SK-N-MC (cell line): ENCODE results near the gene FXYD2.

Source experiments
- DNase-seq: peaks from one replicate; pipeline ENCODE4 v3.0.0-alpha.2; 2011; ENCODE audit warnings: low read depth, low spot score
- H3K27ac ChIP-seq: fragments of 200-600 bp; sonication (generic); 2 replicates; pipeline ENCODE4 v1.5.1; 2016; ENCODE audit warnings: mixed run types
- H3K36me3 ChIP-seq: fragments of 200-600 bp; sonication (generic); 2 replicates; pipeline ENCODE4 v1.6.1; 2017; ENCODE audit warnings: antibody characterized with exemption, low read length, mixed read lengths; ENCODE audit not compliant: insufficient read depth
- H3K4me3 ChIP-seq: fragments of 200-600 bp; sonication (generic); 2 replicates; pipeline ENCODE4 v1.5.1; 2016
- H3K9ac ChIP-seq: fragments of 200-600 bp; sonication (generic); 2 replicates; pipeline ENCODE4 v1.8.0; 2017; ENCODE audit warnings: mixed run types, mixed read lengths; ENCODE audit not compliant: insufficient read length
- H3K9me3 ChIP-seq: fragments of 200-600 bp; sonication (generic); 2 replicates; pipeline ENCODE4 v1.6.1; 2017; ENCODE audit warnings: low read depth, mild to moderate bottlenecking, antibody characterized with exemption, low read length, moderate library complexity, mixed read lengths
- EZH2 ChIP-seq: fragments of 200-600 bp; sonication (generic); IDR thresholded peaks from one replicate; pipeline ENCODE4 v1.6.1; 2017; ENCODE audit warnings: antibody characterized with exemption
- FOXP2 ChIP-seq: optimal IDR thresholded peaks from 2 replicates; pipeline ENCODE3; 2011; ENCODE audit warnings: mild to moderate bottlenecking, moderate library complexity; ENCODE audit not compliant: insufficient read depth; ENCODE audit errors: extremely low read length, control extremely low read depth
- POLR2AphosphoS5 ChIP-seq: IDR thresholded peaks from 2 replicates; pipeline ENCODE4 v1.6.1; 2012; ENCODE audit warnings: mild to moderate bottlenecking, low read depth, low read length, borderline replicate concordance

The FXYD2 gene

GRCh38 chr11:117780456-117780855 lies 44.1 kb downstream of the FXYD2 start:
- TF ChIP-seq POLR2AphosphoS5 (no peak), FOXP2 (no peak), EZH2 (no peak)
- Histone ChIP-seq H3K9me3 (no peaks in the 10 kb centered on the region), H3K4me3 (no peak overlapping the region), H3K36me3 (no peaks in the 10 kb centered on the region), H3K27ac (no peak overlapping the region), H3K9ac (no peak overlapping the region)
- DNase-seq: no peak

GRCh38 chr11:117774553-117774952 lies 50.0 kb downstream of the FXYD2 start:
- no peak for DNase-seq
- TF ChIP-seq FOXP2 (no peak), POLR2AphosphoS5 (no peak), EZH2 (no peak)

GRCh38 chr11:117772360-117772759 lies 52.2 kb downstream of the FXYD2 start:
- Histone ChIP-seq H3K27ac (no peak overlapping the region), H3K36me3 (no peaks in the 10 kb centered on the region), H3K4me3 (no peak overlapping the region), H3K9ac (no peak overlapping the region), H3K9me3 (no peaks in the 10 kb centered on the region)
- DNase-seq: no peak
- no peak for TF ChIP-seq EZH2

More at GRCh38 chr11:117774553-117774952, 50.0 kb downstream of the FXYD2 start:
- no peaks in the 10 kb centered on the region for H3K36me3 ChIP-seq
- no peak overlapping the region for H3K9ac ChIP-seq
- no peaks in the 10 kb centered on the region for H3K9me3 ChIP-seq
- H3K27ac ChIP-seq: no peak overlapping the region
- no peak overlapping the region for H3K4me3 ChIP-seq

- no peak overlapping the region for H3K9ac ChIP-seq
- TF ChIP-seq EZH2 (no peak), POLR2AphosphoS5 (no peak), FOXP2 (no peak)
- no peaks in the 10 kb centered on the region for H3K36me3 ChIP-seq
Measured at GRCh38 chr11:117771841-117772240, 52.7 kb downstream of the FXYD2 start.

GRCh38 chr11:117771197-117771596 lies 53.3 kb downstream of the FXYD2 start:
- TF ChIP-seq FOXP2: no peak
- TF ChIP-seq POLR2AphosphoS5: no peak
- TF ChIP-seq EZH2: no peak
- Histone ChIP-seq H3K4me3 (no peak overlapping the region), H3K9me3 (no peaks in the 10 kb centered on the region), H3K9ac (no peak overlapping the region), H3K27ac (no peak overlapping the region), H3K36me3 (no peaks in the 10 kb centered on the region)
- no peak for DNase-seq

More at GRCh38 chr11:117771841-117772240, 52.7 kb downstream of the FXYD2 start:
- Histone ChIP-seq H3K27ac (no peak overlapping the region), H3K9me3 (no peaks in the 10 kb centered on the region), H3K4me3 (no peak overlapping the region)
- no peak for DNase-seq

- no peak overlapping the region for H3K4me3 ChIP-seq
- H3K9ac ChIP-seq: no peak overlapping the region
- no peak overlapping the region for H3K27ac ChIP-seq
- H3K36me3 ChIP-seq: no peaks in the 10 kb centered on the region
- no peak for DNase-seq
- TF ChIP-seq FOXP2: no peak
- no peaks in the 10 kb centered on the region for H3K9me3 ChIP-seq
Measured at GRCh38 chr11:117770061-117770460, 54.5 kb downstream of the FXYD2 start.
